GM18499 (cell line): ENCODE data around the gene EGFL6.

Experiments
- ATAC-seq: cut with Tn5 transposase; IDR thresholded peaks from one replicate; pipeline ENCODE4 v1.9.1; 2021; ENCODE audit warnings: moderate number of reproducible peaks; ENCODE audit not compliant: insufficient read depth, unreplicated experiment

The EGFL6 gene, protein sequence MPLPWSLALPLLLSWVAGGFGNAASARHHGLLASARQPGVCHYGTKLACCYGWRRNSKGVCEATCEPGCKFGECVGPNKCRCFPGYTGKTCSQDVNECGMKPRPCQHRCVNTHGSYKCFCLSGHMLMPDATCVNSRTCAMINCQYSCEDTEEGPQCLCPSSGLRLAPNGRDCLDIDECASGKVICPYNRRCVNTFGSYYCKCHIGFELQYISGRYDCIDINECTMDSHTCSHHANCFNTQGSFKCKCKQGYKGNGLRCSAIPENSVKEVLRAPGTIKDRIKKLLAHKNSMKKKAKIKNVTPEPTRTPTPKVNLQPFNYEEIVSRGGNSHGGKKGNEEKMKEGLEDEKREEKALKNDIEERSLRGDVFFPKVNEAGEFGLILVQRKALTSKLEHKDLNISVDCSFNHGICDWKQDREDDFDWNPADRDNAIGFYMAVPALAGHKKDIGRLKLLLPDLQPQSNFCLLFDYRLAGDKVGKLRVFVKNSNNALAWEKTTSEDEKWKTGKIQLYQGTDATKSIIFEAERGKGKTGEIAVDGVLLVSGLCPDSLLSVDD

DNA sequence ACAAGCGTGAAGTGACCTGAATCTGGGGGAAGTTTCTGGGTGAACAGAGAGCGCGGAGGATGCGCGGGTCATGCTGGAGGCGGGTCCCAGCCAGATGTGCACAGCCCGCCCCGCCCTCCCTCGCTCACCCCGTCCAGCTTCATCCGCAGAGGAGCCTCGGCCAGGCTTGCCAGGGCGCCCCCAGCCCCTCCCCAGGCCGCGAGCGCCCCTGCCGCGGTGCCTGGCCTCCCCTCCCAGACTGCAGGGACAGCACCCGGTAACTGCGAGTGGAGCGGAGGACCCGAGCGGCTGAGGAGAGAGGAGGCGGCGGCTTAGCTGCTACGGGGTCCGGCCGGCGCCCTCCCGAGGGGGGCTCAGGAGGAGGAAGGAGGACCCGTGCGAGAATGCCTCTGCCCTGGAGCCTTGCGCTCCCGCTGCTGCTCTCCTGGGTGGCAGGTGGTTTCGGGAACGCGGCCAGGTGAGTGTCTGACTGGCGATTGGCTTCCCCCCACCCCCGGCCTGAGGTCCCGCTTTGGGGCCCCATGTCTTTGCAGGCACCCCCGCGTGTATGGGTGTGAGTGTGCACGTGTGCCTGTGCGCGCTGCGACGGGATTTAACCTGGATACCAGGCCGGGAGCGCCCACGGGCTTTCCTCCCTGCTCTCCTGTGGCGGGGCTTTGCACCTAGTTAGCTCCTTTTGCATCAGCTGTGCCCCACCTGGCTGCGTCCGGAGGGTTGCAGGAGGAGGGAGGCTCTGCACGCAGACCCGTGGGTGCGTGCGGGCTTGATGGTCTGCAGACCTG lies at the start of gene EGFL6:
Gene EGFL6 (plus strand): TSS at position 123 of the 782 bp plus-strand sequence. CDS start 261 bp downstream, at position 384.
- ATAC-seq: no peak

DNA sequence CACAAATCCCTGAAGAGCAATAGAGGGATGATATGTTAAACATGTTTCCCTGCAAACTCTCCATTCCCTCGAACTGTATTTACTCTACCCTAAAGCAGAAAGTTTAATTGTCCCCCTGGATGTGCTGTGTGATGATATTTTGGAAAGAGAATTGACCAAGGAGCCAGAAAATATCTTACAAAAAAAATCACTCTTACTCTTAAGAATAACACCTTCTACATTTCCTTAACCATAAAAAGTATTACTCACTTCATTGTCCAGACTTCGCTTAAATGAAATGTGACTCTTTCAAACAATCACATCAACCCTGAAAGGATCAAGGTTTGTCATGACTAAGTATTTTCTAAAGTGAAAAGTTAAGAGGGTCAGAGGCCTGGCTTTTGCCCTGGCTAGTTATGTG lies 49.0 kb upstream of the EGFL6 start:
- no peak for ATAC-seq

GRCh38 chrX:13520936-13521335 lies 48.5 kb upstream of the EGFL6 start:
- no peak for ATAC-seq

DNA sequence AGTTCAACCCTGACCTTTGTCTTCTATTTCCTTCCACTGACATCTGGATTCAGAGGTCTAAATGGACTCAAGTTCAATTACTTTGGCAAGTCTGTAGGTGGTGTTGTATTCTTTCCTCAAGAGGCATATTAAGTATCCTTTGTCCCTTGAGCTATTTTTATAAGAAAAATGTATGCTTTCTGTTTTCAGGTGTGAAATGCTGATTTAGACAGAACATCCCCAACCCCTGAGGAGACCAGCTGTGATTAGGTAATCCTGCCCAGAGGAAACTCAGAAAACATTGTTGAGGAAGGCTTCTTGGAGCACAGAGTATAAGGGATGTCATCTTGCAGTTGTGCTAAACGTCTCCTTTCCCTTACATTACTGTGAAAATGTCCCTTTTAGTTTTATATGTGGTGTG lies 46.6 kb upstream of the EGFL6 start:
- no peak for ATAC-seq

GRCh38 chrX:13533726-13534125 lies 35.7 kb upstream of the EGFL6 start:
- ATAC-seq: no peak

- no peak for ATAC-seq
Observed at GRCh38 chrX:13535376-13536165, 33.8 kb upstream of the EGFL6 start.

GRCh38 chrX:13536551-13536950 lies 32.9 kb upstream of the EGFL6 start:
- ATAC-seq: no peak

DNA sequence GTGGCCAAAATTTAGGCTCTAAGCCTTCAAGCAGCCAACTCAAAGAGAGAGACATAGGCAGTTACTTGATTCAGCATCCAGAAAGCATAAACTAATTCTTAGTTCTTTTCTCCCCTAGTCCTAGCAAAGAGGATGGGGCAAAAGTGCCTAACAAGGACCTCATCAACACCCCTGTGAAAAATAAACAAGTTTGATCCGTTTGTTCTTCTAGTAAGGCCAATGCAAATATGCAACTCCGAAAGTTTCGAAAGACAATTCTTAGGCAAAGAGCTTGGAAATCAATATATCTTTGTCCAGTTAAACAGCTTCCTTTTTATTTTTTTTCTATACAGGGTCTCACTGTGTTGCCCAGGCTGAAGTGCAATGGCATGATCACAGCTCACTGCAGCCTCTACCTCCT lies 31.0 kb upstream of the EGFL6 start:
- no peak for ATAC-seq

DNA sequence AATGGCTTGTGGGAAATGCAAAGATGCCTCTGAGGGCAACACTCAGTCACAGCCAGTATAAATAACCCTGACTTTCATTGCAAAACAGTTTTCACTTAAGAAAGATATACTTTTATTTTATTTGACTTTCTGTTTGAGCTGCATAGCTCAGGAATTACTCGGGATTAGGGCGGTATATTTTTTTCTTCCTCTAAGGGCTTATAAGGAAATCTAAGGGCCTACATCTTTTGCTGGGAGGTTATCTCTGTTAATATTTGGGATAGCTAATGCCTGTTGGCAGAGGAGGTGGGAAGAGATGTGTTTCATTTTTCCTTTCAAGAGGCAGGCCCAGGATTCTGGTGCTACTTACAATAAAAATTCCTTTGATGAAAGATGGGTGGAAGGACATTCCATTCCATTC lies 28.8 kb upstream of the EGFL6 start:
- no peak for ATAC-seq

GRCh38 chrX:13545726-13546125 lies 23.7 kb upstream of the EGFL6 start:
- ATAC-seq: no peak

- no peak for ATAC-seq
Observed at GRCh38 chrX:13547671-13548070, 21.7 kb upstream of the EGFL6 start.

DNA sequence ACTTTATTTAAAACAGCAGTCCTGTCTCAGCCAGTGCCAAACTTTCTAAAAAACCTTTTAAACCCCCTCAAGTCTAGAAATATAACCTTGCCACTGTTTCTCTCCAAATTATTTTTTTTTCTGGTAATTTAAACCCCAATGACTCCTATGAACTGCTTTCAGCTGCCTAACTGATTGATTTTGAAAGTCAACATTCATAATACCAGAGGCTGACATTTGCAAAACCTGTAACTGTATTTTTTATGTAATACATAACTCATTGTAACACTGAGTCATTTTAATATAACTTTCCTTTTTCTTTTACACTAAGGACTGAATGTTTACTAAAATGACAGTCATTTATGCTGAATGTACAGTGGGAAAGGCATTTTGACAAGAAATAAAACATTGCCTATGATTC lies 19.1 kb upstream of the EGFL6 start:
- ATAC-seq: no peak

DNA sequence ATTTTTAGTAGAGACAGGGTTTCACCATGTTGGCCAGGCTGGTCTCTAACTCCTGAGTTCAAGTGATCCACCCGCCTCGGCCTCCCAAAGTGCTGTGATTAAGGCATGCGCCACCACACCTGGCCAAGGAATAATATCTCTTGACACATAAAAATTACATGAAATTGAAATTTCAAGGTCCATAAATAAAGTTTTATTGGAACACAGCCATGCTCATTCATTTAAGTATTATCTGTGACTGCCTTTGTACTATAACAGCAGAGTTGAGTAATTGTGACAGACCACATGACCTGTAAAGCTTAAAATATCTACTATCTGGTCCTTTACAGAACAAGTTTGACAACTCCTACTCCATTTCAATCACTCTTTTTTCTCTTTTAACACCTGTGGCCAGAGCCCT lies 17.8 kb upstream of the EGFL6 start:
- ATAC-seq: no peak

DNA sequence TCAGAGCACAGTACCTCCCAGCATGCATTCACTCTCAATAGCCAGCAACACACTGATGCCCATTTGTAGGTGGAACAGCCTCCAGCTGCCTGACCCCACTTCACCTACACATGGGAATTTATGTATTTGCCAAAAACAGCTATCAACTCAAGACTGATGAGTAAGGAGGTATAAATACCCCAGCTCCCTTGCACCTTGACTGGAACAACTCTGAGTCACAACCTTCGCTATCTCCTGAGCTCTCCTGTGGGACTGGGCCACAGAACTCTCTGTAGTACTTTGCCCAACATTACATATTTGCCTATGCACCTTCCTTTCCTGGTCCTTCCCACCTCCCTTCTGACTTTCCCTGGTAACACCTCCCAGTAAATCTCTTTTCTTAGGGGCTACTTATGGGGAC lies 16.5 kb upstream of the EGFL6 start:
- ATAC-seq: no peak

- ATAC-seq: no peak
Observed at GRCh38 chrX:13565511-13565910, 3.9 kb upstream of the EGFL6 start.

GRCh38 chrX:13570261-13570605 lies 832 bp downstream of the EGFL6 start:
- ATAC-seq: no peak

GRCh38 chrX:13571136-13571535 lies 1.7 kb downstream of the EGFL6 start:
- ATAC-seq: no peak

DNA sequence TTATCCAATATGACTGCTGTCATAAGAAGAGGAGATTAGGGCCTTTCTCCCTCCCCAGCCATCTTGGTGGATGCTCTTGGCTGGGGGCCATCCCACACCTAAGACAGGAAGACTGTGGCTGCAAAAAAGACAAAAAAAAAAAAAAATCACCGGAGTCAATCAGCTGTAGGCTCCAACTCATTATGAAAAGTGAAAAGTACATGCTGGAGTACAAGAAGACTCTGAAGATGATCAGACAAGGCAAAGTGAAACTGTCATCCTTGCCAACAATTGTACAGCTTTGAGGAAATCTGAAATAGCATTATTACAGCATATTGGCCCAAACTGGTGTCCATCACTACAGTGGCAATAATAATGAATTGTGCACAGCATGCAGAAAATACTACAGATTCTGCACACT lies 5.2 kb downstream of the EGFL6 start:
- no peak for ATAC-seq

DNA sequence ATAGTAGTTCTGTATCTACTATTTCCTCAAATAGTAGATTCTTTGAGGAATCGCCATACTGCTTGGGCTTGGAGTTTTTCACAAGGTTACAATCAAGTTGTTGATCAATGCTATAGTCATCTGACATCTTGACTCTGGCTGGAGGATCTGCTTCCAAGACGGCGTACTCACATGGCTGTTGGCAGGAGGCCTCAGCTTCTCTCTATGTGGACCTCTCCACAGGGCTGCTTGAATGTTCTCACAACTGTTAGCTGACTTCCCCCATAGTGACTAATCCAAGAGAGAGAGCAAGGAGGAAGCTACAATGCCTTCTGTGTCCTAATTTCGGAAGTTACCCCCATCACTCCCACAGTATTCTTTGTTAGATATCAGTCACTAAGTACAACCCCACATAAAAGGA lies 10.3 kb downstream of the EGFL6 start:
- ATAC-seq: no peak

DNA sequence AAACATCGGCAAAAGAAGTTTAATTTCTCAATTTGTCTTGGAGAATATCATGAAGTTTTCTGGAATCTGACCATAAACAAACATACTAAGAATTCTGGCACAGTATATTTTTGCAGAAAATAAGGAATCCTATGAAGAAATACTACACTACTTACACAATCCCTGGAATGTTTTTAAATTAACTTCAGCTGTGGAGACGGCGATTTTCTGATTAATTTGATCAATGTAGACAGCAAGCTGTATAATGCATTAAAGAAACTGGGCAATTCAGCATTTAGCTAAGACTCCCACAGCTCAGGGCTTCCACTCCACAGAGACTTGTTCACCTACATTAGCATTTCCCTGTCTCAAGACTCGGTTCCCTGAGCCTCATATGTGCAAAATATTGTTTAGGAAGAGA lies 12.2 kb downstream of the EGFL6 start:
- no peak for ATAC-seq
